GM23338 (cell line): ENCODE data around the gene RAC2.

Source experiments
- EZH2 ChIP-seq: fragments of 200-600 bp; sonication (generic); IDR thresholded peaks from one replicate; pipeline ENCODE4 v1.8.0; 2017; ENCODE audit warnings: antibody characterized with exemption, mild to moderate bottlenecking, low read depth; ENCODE audit not compliant: unreplicated experiment
- JUNB ChIP-seq: IDR thresholded peaks from one replicate; pipeline ENCODE4 v1.6.1; 2016; ENCODE audit warnings: antibody characterized with exemption; ENCODE audit not compliant: unreplicated experiment
- NANOG ChIP-seq: IDR thresholded peaks from 2 replicates; pipeline ENCODE4 v1.6.1; 2016; ENCODE audit warnings: antibody characterized with exemption, borderline replicate concordance
- POLR2AphosphoS5 ChIP-seq: IDR thresholded peaks from 2 replicates; pipeline ENCODE4 v1.6.1; 2016; ENCODE audit warnings: antibody characterized with exemption, low read depth
- TF ChIP-seq, protein P1 (sequence below), 2 experiments: fragments of 200-600 bp in 1 of 2; sonication (generic) in 1 of 2; conservative IDR thresholded peaks; 2 replicates each; pipeline versions ENCODE4 v1.5.1 to v1.6.1; 2016 to 2017; ENCODE audit warnings: antibody characterized with exemption in 2 of 2, low read depth in 2 of 2, mild to moderate bottlenecking in 2 of 2, moderate library complexity in 1 of 2
- TF ChIP-seq, protein P2 (sequence below): IDR thresholded peaks from one replicate; pipeline ENCODE4 v1.6.1; 2018; ENCODE audit warnings: antibody characterized with exemption; ENCODE audit not compliant: unreplicated experiment

GRCh38 chr22:37215890-37216289 lies 28.2 kb downstream of the RAC2 start:
- TF ChIP-seq EZH2 (no peak), POLR2AphosphoS5 (no peak), NANOG (no peak), JUNB (no peak)
- TF ChIP-seq, protein P1, sequence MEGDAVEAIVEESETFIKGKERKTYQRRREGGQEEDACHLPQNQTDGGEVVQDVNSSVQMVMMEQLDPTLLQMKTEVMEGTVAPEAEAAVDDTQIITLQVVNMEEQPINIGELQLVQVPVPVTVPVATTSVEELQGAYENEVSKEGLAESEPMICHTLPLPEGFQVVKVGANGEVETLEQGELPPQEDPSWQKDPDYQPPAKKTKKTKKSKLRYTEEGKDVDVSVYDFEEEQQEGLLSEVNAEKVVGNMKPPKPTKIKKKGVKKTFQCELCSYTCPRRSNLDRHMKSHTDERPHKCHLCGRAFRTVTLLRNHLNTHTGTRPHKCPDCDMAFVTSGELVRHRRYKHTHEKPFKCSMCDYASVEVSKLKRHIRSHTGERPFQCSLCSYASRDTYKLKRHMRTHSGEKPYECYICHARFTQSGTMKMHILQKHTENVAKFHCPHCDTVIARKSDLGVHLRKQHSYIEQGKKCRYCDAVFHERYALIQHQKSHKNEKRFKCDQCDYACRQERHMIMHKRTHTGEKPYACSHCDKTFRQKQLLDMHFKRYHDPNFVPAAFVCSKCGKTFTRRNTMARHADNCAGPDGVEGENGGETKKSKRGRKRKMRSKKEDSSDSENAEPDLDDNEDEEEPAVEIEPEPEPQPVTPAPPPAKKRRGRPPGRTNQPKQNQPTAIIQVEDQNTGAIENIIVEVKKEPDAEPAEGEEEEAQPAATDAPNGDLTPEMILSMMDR (conservative IDR thresholded peaks at IDR 0.05; ENCODE audit: low read depth in 2 of 2): no peak
- TF ChIP-seq, protein P2, sequence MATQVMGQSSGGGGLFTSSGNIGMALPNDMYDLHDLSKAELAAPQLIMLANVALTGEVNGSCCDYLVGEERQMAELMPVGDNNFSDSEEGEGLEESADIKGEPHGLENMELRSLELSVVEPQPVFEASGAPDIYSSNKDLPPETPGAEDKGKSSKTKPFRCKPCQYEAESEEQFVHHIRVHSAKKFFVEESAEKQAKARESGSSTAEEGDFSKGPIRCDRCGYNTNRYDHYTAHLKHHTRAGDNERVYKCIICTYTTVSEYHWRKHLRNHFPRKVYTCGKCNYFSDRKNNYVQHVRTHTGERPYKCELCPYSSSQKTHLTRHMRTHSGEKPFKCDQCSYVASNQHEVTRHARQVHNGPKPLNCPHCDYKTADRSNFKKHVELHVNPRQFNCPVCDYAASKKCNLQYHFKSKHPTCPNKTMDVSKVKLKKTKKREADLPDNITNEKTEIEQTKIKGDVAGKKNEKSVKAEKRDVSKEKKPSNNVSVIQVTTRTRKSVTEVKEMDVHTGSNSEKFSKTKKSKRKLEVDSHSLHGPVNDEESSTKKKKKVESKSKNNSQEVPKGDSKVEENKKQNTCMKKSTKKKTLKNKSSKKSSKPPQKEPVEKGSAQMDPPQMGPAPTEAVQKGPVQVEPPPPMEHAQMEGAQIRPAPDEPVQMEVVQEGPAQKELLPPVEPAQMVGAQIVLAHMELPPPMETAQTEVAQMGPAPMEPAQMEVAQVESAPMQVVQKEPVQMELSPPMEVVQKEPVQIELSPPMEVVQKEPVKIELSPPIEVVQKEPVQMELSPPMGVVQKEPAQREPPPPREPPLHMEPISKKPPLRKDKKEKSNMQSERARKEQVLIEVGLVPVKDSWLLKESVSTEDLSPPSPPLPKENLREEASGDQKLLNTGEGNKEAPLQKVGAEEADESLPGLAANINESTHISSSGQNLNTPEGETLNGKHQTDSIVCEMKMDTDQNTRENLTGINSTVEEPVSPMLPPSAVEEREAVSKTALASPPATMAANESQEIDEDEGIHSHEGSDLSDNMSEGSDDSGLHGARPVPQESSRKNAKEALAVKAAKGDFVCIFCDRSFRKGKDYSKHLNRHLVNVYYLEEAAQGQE: no peak
